H1 (cell line): ENCODE data around the gene KDM2A. TPM values are rescaled to one million over a fixed set of nuclear protein-coding genes. Genes with fewer than 3 reads are reported as not detected.

Experiments
- CTCF ChIA-PET: fragments of 300-600 bp; sonication (Branson Sonifier 250); formaldehyde crosslinking; loops from one replicate; lab custom pipeline; 2021; ENCODE audit not compliant: partially characterized antibody; lab: Charles Lee
- POLR2A ChIA-PET: fragments of 300-600 bp; sonication (Branson Sonifier 250); formaldehyde crosslinking; loops from one replicate; lab custom pipeline; 2021; ENCODE audit warnings: inconsistent platforms; ENCODE audit not compliant: partially characterized antibody; lab: Charles Lee
- DNase-seq, 2 experiments: peaks; one replicate each; pipeline versions ENCODE4 v3.0.0 to v3.0.0-alpha.2; 2010 to 2022; ENCODE audit warnings: low spot score in 2 of 2, low read depth in 1 of 2, mixed read lengths in 1 of 2
- FAIRE-seq: peaks from 2 replicates; lab custom pipeline; 2011; peaks lifted over from hg19 to GRCh38; lab: Jason Lieb, UNC
- H2AFZ ChIP-seq: 2 replicates; pipeline ENCODE4 v1.8.1; 2012; ENCODE audit warnings: low read length, inconsistent platforms
- H2AK5ac ChIP-seq: 2 replicates; pipeline ENCODE4 v1.6.1; 2013; ENCODE audit warnings: low read depth, low read length
- H2BK120ac ChIP-seq: replicated peaks from 2 replicates; pipeline ENCODE3; 2013; ENCODE audit warnings: low read depth, low read length, inconsistent platforms
- H2BK12ac ChIP-seq: 2 replicates; pipeline ENCODE4 v1.6.1; 2013; ENCODE audit warnings: low read depth, low read length
- H2BK15ac ChIP-seq: 2 replicates; pipeline ENCODE4 v1.6.1; 2013; ENCODE audit warnings: low read length
- H2BK20ac ChIP-seq: 2 replicates; pipeline ENCODE4 v1.6.1; 2013; ENCODE audit warnings: low read length
- H2BK5ac ChIP-seq: 2 replicates; pipeline ENCODE4 v1.6.1; 2013; ENCODE audit warnings: low read depth, low read length
- H3K14ac ChIP-seq: 2 replicates; pipeline ENCODE4 v1.6.1; 2013; ENCODE audit warnings: inconsistent platforms; ENCODE audit not compliant: insufficient read length
- H3K18ac ChIP-seq: 2 replicates; pipeline ENCODE4 v1.6.1; 2013; ENCODE audit warnings: low read length; ENCODE audit errors: extremely low read depth
- H3K23ac ChIP-seq: 2 replicates; pipeline ENCODE4 v1.6.1; 2013; ENCODE audit warnings: inconsistent platforms; ENCODE audit not compliant: insufficient read length
- H3K23me2 ChIP-seq: 2 replicates; pipeline ENCODE4 v1.6.1; 2013; ENCODE audit warnings: low read depth, low read length
- H3K27ac ChIP-seq: 2 replicates; pipeline ENCODE4 v1.6.1; 2011; ENCODE audit warnings: low read depth, low read length, inconsistent platforms
- H3K27me3 ChIP-seq, 4 experiments: replicated peaks in 1 of 4; 1 replicate in 1 of 4; 2 replicates in 3 of 4; pipeline versions ENCODE4 v1.6.1 to v1.8.1; 2011 to 2013; ENCODE audit warnings: low read length in 3 of 4, mild to moderate bottlenecking in 3 of 4, inconsistent platforms in 2 of 4, mixed read lengths in 2 of 4, moderate library complexity in 1 of 4; ENCODE audit not compliant: control insufficient read depth in 3 of 4, insufficient read depth in 3 of 4; ENCODE audit errors: extremely low read depth in 1 of 4
- H3K36me3 ChIP-seq, 4 experiments: 2 replicates each; pipeline versions ENCODE4 v1.6.1 to v1.8.1; 2011 to 2013; ENCODE audit warnings: mild to moderate bottlenecking in 4 of 4, low read length in 3 of 4, moderate library complexity in 2 of 4, control low read depth in 1 of 4, inconsistent platforms in 1 of 4; ENCODE audit not compliant: insufficient read depth in 4 of 4, control insufficient read depth in 2 of 4
- H3K4ac ChIP-seq: replicated peaks from 2 replicates; pipeline ENCODE3; 2013; ENCODE audit warnings: low read length, low read depth, mixed read lengths, inconsistent platforms; ENCODE audit not compliant: insufficient read length
- H3K4me1 ChIP-seq, 4 experiments: replicated peaks in 1 of 4; 1 replicate in 1 of 4; 2 replicates in 3 of 4; pipeline versions ENCODE4 v1.6.1 to v1.8.1; 2011 to 2013; ENCODE audit warnings: low read length in 3 of 4, inconsistent platforms in 2 of 4, mixed read lengths in 1 of 4; ENCODE audit not compliant: insufficient read depth in 4 of 4, control insufficient read depth in 3 of 4
- H3K4me2 ChIP-seq, 2 experiments: 2 replicates each; pipeline versions ENCODE4 v1.6.1 to v1.8.1; 2011 to 2013; ENCODE audit warnings: low read depth in 2 of 2, low read length in 2 of 2, control low read depth in 1 of 2, inconsistent platforms in 1 of 2, mild to moderate bottlenecking in 1 of 2; ENCODE audit not compliant: insufficient read depth in 1 of 2
- H3K4me3 ChIP-seq, 4 experiments: fragments of 200-600, 300-600 bp in 1 of 4; sonication (generic), shearing (Covaris generic), sonication (Bioruptor Twin) in 1 of 4; 2 replicates each; pipeline versions ENCODE4 v1.5.1 to v1.8.1; 2011 to 2016; ENCODE audit warnings: low read length in 4 of 4, low read depth in 3 of 4, control low read depth in 2 of 4, inconsistent platforms in 2 of 4, mild to moderate bottlenecking in 2 of 4, mixed read lengths in 1 of 4, moderate library complexity in 1 of 4; ENCODE audit not compliant: insufficient read depth in 2 of 4; ENCODE audit errors: extremely low read depth in 1 of 4
- H3K56ac ChIP-seq: replicated peaks from 2 replicates; pipeline ENCODE3; 2013; ENCODE audit warnings: low read depth, mild to moderate bottlenecking, mixed read lengths, low read length, inconsistent platforms; ENCODE audit not compliant: insufficient read length
- H3K79me1 ChIP-seq: 2 replicates; pipeline ENCODE4 v1.6.1; 2013; ENCODE audit warnings: low read depth, low read length, control low read depth
- H3K79me2 ChIP-seq, 2 experiments: 2 replicates each; pipeline versions ENCODE4 v1.6.1 to v1.8.1; 2012 to 2013; ENCODE audit warnings: low read length in 2 of 2, mild to moderate bottlenecking in 2 of 2, inconsistent platforms in 1 of 2; ENCODE audit not compliant: insufficient read depth in 2 of 2, control insufficient read depth in 1 of 2
- H3K9ac ChIP-seq, 4 experiments: replicated peaks in 1 of 4; 1 replicate in 1 of 4; 2 replicates in 3 of 4; pipeline versions ENCODE4 v1.6.1 to v1.8.1; 2011 to 2013; ENCODE audit warnings: low read depth in 3 of 4, low read length in 3 of 4, control low read depth in 2 of 4, mild to moderate bottlenecking in 2 of 4, moderate library complexity in 2 of 4, inconsistent platforms in 1 of 4; ENCODE audit errors: extremely low read depth in 1 of 4
- H3K9me3 ChIP-seq, 2 experiments: 2 replicates each; pipeline versions ENCODE4 v1.6.1 to v1.8.1; 2012 to 2013; ENCODE audit warnings: mild to moderate bottlenecking in 2 of 2, moderate library complexity in 2 of 2, control low read depth in 1 of 2, inconsistent platforms in 1 of 2, low read depth in 1 of 2, low read length in 1 of 2, mixed read lengths in 1 of 2; ENCODE audit not compliant: insufficient read depth in 2 of 2
- H4K20me1 ChIP-seq, 2 experiments: replicated peaks in 1 of 2; 2 replicates each; pipeline versions ENCODE3 to v1.8.1; 2011 to 2013; ENCODE audit warnings: inconsistent platforms in 2 of 2, low read length in 2 of 2, mild to moderate bottlenecking in 1 of 2; ENCODE audit not compliant: insufficient read depth in 2 of 2, control insufficient read depth in 1 of 2
- H4K5ac ChIP-seq: 2 replicates; pipeline ENCODE4 v1.6.1; 2013; ENCODE audit warnings: low read length, low read depth, mixed read lengths, inconsistent platforms; ENCODE audit not compliant: insufficient read length
- H4K8ac ChIP-seq: 2 replicates; pipeline ENCODE4 v1.8.0; 2013; ENCODE audit warnings: mild to moderate bottlenecking, moderate library complexity, low read length, inconsistent platforms; ENCODE audit not compliant: insufficient read depth; ENCODE audit errors: extremely low read depth
- H4K91ac ChIP-seq: replicated peaks from 2 replicates; pipeline ENCODE3; 2013; ENCODE audit warnings: low read length, mixed read lengths, inconsistent platforms; ENCODE audit not compliant: insufficient read length
- CBX5 ChIP-seq: fragments of 300-800, 300-1000 bp; sonication (generic); IDR thresholded peaks from 2 replicates; pipeline ENCODE4 v1.7.1; 2016; ENCODE audit warnings: antibody characterized with exemption, low read length, low read depth
- CBX8 ChIP-seq: fragments of 300-800, 300-1000 bp; sonication (generic); IDR thresholded peaks from 2 replicates; pipeline ENCODE4 v1.7.1; 2016; ENCODE audit warnings: low read depth, low read length, borderline replicate concordance
- CEBPB ChIP-seq: IDR thresholded peaks from 2 replicates; pipeline ENCODE4 v1.6.1; 2012; ENCODE audit warnings: low read depth, low read length
- CHD1 ChIP-seq: IDR thresholded peaks from 2 replicates; pipeline ENCODE4 v1.6.1; 2012; ENCODE audit warnings: low read depth, low read length, improper control_type of control experiment
- CHD2 ChIP-seq: IDR thresholded peaks from 2 replicates; pipeline ENCODE4 v1.6.1; 2012; ENCODE audit warnings: low read length, improper control_type of control experiment
- HDAC6 ChIP-seq: IDR thresholded peaks from one replicate; pipeline ENCODE4 v1.7.1; 2012; ENCODE audit warnings: low read depth, mild to moderate bottlenecking, inconsistent platforms, low read length, moderate library complexity
- MAFK ChIP-seq: IDR thresholded peaks from 2 replicates; pipeline ENCODE4 v1.6.1; 2012; ENCODE audit warnings: low read depth, mild to moderate bottlenecking, improper control_type of control experiment, low read length
- RNF2 ChIP-seq: fragments of 200-900, 300-1000 bp; sonication (generic); IDR thresholded peaks from 2 replicates; pipeline ENCODE4 v1.7.1; 2016; ENCODE audit warnings: borderline replicate concordance, low read depth, mild to moderate bottlenecking, antibody characterized with exemption, low read length; ENCODE audit not compliant: poor library complexity, severe bottlenecking; ENCODE audit errors: missing control alignments
- RXRA ChIP-seq: IDR thresholded peaks from 2 replicates; pipeline ENCODE4 v1.6.1; 2011; ENCODE audit warnings: low read depth, mild to moderate bottlenecking, low read length, moderate library complexity; ENCODE audit not compliant: insufficient read depth
- SUZ12 ChIP-seq: fragments of 200-600 bp; sonication (generic); IDR thresholded peaks from 2 replicates; pipeline ENCODE4 v1.6.1; 2012; ENCODE audit warnings: mild to moderate bottlenecking, inconsistent platforms, low read length, moderate library complexity, mixed read lengths
- TAF1 ChIP-seq: IDR thresholded peaks from 2 replicates; pipeline ENCODE4 v1.6.1; 2011; ENCODE audit warnings: mild to moderate bottlenecking, low read depth, low read length
- TBP ChIP-seq: IDR thresholded peaks from 2 replicates; pipeline ENCODE4 v1.6.1; 2011; ENCODE audit warnings: low read depth, low read length, improper control_type of control experiment
- TCF12 ChIP-seq: IDR thresholded peaks from 2 replicates; pipeline ENCODE4 v1.6.1; 2011; ENCODE audit warnings: low read depth, mild to moderate bottlenecking, low read length
- YY1 ChIP-seq: IDR thresholded peaks from 2 replicates; pipeline ENCODE4 v1.6.1; 2011; ENCODE audit warnings: low read depth, mild to moderate bottlenecking, low read length
- WGBS, 2 experiments: shearing (Covaris generic) in 1 of 2; methylation state at CpG; one replicate each; pipeline versions ENCODE4 v1.1.6 to v1.1.7; 2013 to 2015; ENCODE audit warnings: low lambda C conversion rate in 2 of 2, mixed read lengths in 2 of 2, inconsistent platforms in 1 of 2, low coverage in 1 of 2, missing lambda C conversion rate in 1 of 2; ENCODE audit not compliant: insufficient replicate concordance in 2 of 2, insufficient coverage in 1 of 2, insufficient read length in 1 of 2; ENCODE audit errors: extremely low coverage in 1 of 2, missing lambda C conversion rate in 1 of 2; 5-methylcytosine and 5-hydroxymethylcytosine counted together
- polyA plus RNA-seq, 7 experiments: library from polyadenylated mRNA; depleted of rRNA in 3 of 7; stranded (reverse) in 5 of 7; unstranded in 2 of 7; fragments of >200 nt in 5 of 7; fragments of 200-250 nt in 2 of 7; gene quantifications; 1 replicate in 5 of 7; 2 replicates in 1 of 7; 4 replicates in 1 of 7; pipeline versions ENCODE4 v1.2.1 to v1.2.3, GENCODE V29; 2011 to 2013; ENCODE audit warnings: missing spikeins in 2 of 7, mixed read lengths in 2 of 7
- total RNA-seq: library from RNA; stranded (reverse); fragmentation: NEBNext Ultra II Directional; extraction: Animal tissue kit (Norgen Biotek cat#: 25700); gene quantifications from 2 replicates; pipeline ENCODE4 v1.2.1, GENCODE V29; 2021
- TF ChIP-seq, protein P1 (sequence below): IDR thresholded peaks from 2 replicates; pipeline ENCODE4 v1.6.1; 2012; ENCODE audit warnings: inconsistent platforms

The KDM2A gene
- total and polyA plus RNA-seq, 2 of the 8 experiments (the other 6 are each of a cell fraction or from before 2014, with no cell fraction given): 55.4 to 66.2 TPM

DNA sequence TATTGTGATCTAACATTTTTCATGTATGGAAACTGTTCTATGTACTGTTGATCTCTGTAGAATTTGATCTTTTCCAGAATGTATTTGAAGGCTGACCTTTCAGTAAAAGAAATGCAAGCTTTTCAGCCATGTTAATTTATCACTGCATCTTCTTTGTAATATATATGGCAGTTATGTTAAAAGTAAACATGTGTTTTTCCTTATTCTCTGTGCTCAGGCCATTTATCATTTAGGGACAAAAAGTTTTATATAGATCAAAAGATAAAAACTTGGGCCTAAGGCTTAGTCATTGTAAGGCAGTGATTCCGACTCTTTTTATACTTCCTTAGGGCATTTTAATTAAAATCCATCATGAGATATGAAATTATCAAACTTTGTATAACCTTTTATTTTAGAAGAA, 48.7 kb downstream of the KDM2A start:
- Histone ChIP-seq H3K4me3 (no peak overlapping the region), H3K23ac (no peak overlapping the region), H3K18ac (no peak overlapping the region), H2BK5ac (no peak overlapping the region), H3K27ac (no peak overlapping the region), H3K79me1 (no peaks in the 10 kb centered on the region; the same call in 1 of the 2 replicates), H3K4ac (no peak overlapping the region), H3K9me3 (no peaks in the 10 kb centered on the region), H4K91ac (no peak overlapping the region), H3K9ac (no peak overlapping the region), H2BK120ac (no peak overlapping the region), H3K4me2 (no peak overlapping the region), H3K79me2 (peaks cover 0 to 86% of the 10 kb centered on the region in 2 experiments; a peak in 3 of 4 replicates), H2BK15ac (no peak overlapping the region), H2AFZ (no peak overlapping the region), H3K14ac (no peak overlapping the region), H2BK20ac (no peak overlapping the region), H3K36me3 (no peaks in the 10 kb centered on the region; a peak in 1 of 8 replicates), H4K8ac (no peak overlapping the region), H2BK12ac (no peak overlapping the region), H4K5ac (no peak overlapping the region), H4K20me1 (peaks cover 3 to 4% of the 10 kb centered on the region in 2 experiments), H3K56ac (no peak overlapping the region), H3K4me1 (no peaks in the 10 kb centered on the region), H3K23me2 (no peaks in the 10 kb centered on the region; the same call in 1 of the 2 replicates), H3K27me3 (no peaks in the 10 kb centered on the region), H2AK5ac (no peak overlapping the region)
- WGBS, 2 experiments: 94% methylated on average over 1 of the region's 1 CpG; no CpG with 5 or more reads in 1 of the 2 experiments
- DNase-seq: no peak
- POLR2A ChIA-PET: interaction anchor here (1.3 kb wide), 1 partner anchor 84 kb away, joined by 4 read pairs; no protein-coding TSS in a partner anchor
- CTCF ChIA-PET: interaction anchor here (0.7 to 4.4 kb wide), 20 partner anchors 10 to 390 kb away, joined by 3 to 31 read pairs (median 4); no protein-coding TSS in a partner anchor
- no peak for FAIRE-seq
- TF ChIP-seq HDAC6 (no peak), RNF2 (no peak), TAF1 (no peak), TCF12 (no peak), CBX8 (no peak), CBX5 (no peak), SUZ12 (no peak), RXRA (no peak), TBP (no peak), CEBPB (no peak), MAFK (no peak), CHD2 (no peak), YY1 (no peak), CHD1 (no peak)
- TF ChIP-seq, protein P1, sequence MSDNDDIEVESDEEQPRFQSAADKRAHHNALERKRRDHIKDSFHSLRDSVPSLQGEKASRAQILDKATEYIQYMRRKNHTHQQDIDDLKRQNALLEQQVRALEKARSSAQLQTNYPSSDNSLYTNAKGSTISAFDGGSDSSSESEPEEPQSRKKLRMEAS: no peak
